Gastrocnemius medialis (tissue), 4 donors: ENCODE results near the gene PTPRM.

Source experiments
- CTCF ChIP-seq, 5 experiments: fragments of 450-650 bp in 3 of 5; fragments of 200-600 bp in 2 of 5; sonication (generic) in 2 of 5; IDR thresholded peaks in 4 of 5; conservative IDR thresholded peaks in 1 of 5; 1 replicate in 4 of 5; 2 replicates in 1 of 5; pipeline ENCODE4 v1.5.1; 2016 to 2019; ENCODE audit warnings: antibody characterized with exemption in 5 of 5, mild to moderate bottlenecking in 3 of 5, moderate library complexity in 3 of 5
- POLR2A ChIP-seq, 2 donors: fragments of 450-650 bp; IDR thresholded peaks; one replicate each; pipeline ENCODE4 v1.6.1; 2017; ENCODE audit warnings: antibody characterized with exemption in 2 of 2, mild to moderate bottlenecking in 2 of 2, moderate library complexity in 2 of 2

GRCh38 chr18:8351161-8351560 lies 784.0 kb downstream of the PTPRM start:
- TF ChIP-seq CTCF (IDR thresholded peaks at IDR 0.05 in 4 of 5, conservative IDR thresholded peaks at IDR 0.05 in 1 of 5) (no peak), POLR2A (IDR thresholded peaks at IDR 0.05) (no peak)
